GM18505 (cell line): ENCODE results near the gene PROS1.
"Not testable (repeated sequence)": the region's sequence is repeated elsewhere in the genome, so short reads cannot be mapped to it uniquely, and the experiment has no call there.

Source experiments
- ATAC-seq: cut with Tn5 transposase; IDR thresholded peaks from one replicate; pipeline ENCODE4 v1.9.1; 2021; ENCODE audit not compliant: unreplicated experiment
- POLR2A ChIP-seq: IDR thresholded peaks from 4 replicates; pipeline ENCODE4 v1.6.1; 2011; ENCODE audit warnings: borderline replicate concordance; ENCODE audit not compliant: insufficient read depth, insufficient read length; ENCODE audit errors: extremely low read depth

The PROS1 gene

GRCh38 chr3:93936549-93936948 is 37.1 kb downstream of the PROS1 start:
- ATAC-seq, result no peak
- no peak for TF ChIP-seq POLR2A

GRCh38 chr3:93934366-93935046 is 39.2 kb downstream of the PROS1 start:
- ATAC-seq, result no peak
- TF ChIP-seq POLR2A, result no peak

- no peak for ATAC-seq
- TF ChIP-seq POLR2A, result no peak
These were observed 42.0 kb downstream of the PROS1 start for GRCh38 chr3:93931597-93932229.

- no peak for TF ChIP-seq POLR2A
- no peak for ATAC-seq
These were observed 43.7 kb downstream of the PROS1 start for GRCh38 chr3:93930041-93930440.

- ATAC-seq, result no peak
- no peak for TF ChIP-seq POLR2A
These were observed 46.9 kb downstream of the PROS1 start for GRCh38 chr3:93926789-93927188.

- ATAC-seq, result no peak
- TF ChIP-seq POLR2A, result no peak
These were observed 49.2 kb downstream of the PROS1 start for GRCh38 chr3:93924491-93924890.

GRCh38 chr3:93923006-93923405 is 50.7 kb downstream of the PROS1 start:
- no peak for ATAC-seq
- no peak for TF ChIP-seq POLR2A

- not testable (repeated sequence) for ATAC-seq
These were observed 56.1 kb downstream of the PROS1 start for GRCh38 chr3:93917546-93918029.

- not testable (repeated sequence) for ATAC-seq
These were observed 60.1 kb downstream of the PROS1 start for GRCh38 chr3:93913623-93914022.

GRCh38 chr3:93911206-93911605 is 62.5 kb downstream of the PROS1 start:
- no peak for TF ChIP-seq POLR2A
- no peak for ATAC-seq

GRCh38 chr3:93910097-93910496 is 63.6 kb downstream of the PROS1 start:
- ATAC-seq, result no peak
- no peak for TF ChIP-seq POLR2A

- ATAC-seq, result no peak
- TF ChIP-seq POLR2A, result no peak
These were observed 66.6 kb downstream of the PROS1 start for GRCh38 chr3:93907132-93907531.

- ATAC-seq, result no peak
These were observed 67.5 kb downstream of the PROS1 start for GRCh38 chr3:93906245-93906644.

GRCh38 chr3:93904568-93904967 is 69.1 kb downstream of the PROS1 start:
- no peak for TF ChIP-seq POLR2A

More at GRCh38 chr3:93906245-93906644, 67.5 kb downstream of the PROS1 start:
- no peak for TF ChIP-seq POLR2A

GRCh38 chr3:93878250-93879017 is 95.3 kb downstream of the PROS1 start:
- not testable (repeated sequence) for ATAC-seq

More at GRCh38 chr3:93904568-93904967, 69.1 kb downstream of the PROS1 start:
- no peak for ATAC-seq

GRCh38 chr3:93877427-93877826 is 96.3 kb downstream of the PROS1 start:
- not testable (repeated sequence) for ATAC-seq

- ATAC-seq, result not testable (repeated sequence)
These were observed 100.3 kb downstream of the PROS1 start for GRCh38 chr3:93873412-93873811.
